DLD1 (cell line): Measurements from ENCODE around the gene PLAC1.

Source experiments
- in situ Hi-C: cut with HindIII; loops from 2 replicates; pipeline ENCODE4 v1.10.0; 2017; ENCODE audit warnings: low sequenced_read_pairs

PLAC1 gene

DNA sequence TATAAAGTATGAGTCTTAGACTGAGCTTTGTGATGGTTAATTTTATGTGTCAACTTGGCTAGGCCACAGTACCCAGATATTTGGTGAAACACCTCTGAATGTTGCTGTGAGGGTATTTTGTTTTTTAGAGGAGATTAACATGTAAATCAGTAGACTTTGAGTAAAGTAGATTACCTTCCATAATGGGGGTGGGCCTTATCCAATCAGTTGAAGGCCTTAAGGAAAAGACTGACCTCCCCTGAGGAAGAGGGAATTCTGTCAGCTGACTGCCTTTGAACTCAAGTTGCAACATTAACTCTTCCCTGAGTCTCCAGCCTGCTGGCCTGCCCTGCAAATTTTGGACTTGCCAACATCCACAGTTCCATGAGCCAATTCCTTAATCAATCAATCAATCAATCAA is 66.0 kb downstream of the PLAC1 start:
- in situ Hi-C loops: no loop called here

DNA sequence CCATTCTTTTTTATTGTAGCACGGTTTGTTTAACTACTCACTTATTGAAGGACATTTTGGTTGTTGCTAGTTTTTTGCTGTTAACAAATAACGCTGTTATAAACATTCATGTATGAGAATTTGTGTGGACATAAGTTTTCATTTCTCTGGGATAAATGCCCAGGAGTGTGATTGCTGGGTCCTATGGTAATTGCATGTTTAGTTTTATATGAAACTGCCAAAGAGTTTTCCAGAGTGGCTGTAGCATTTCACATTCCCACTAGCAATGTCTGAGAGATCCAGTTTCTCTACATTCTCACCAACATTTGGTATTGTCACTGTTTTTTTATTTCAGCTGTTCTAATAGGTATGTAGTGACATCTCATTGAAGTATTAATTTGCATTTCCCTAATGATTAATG is 66.8 kb downstream of the PLAC1 start:
- in situ Hi-C loops: no loop called here

DNA sequence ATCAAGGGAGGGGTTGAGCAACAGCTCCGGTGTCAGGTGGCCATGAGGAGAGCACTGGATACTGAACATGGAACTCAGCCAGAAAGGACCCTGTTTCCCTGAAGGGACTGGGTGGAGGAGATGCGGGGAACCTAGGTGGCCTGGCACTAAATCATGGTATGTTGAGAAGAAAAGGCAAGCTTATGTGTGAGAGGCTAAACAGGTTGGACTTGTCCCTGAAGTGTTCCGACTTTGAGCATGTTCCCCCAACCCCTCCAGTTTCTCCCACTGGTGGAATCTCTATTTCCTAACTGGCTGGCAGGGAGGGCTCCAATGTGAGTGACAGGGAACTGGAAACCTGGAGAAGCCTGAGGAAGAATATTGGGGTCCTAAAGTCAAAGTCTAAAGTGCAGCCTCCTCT is 69.5 kb downstream of the PLAC1 start:
- in situ Hi-C loops: no loop called here

DNA sequence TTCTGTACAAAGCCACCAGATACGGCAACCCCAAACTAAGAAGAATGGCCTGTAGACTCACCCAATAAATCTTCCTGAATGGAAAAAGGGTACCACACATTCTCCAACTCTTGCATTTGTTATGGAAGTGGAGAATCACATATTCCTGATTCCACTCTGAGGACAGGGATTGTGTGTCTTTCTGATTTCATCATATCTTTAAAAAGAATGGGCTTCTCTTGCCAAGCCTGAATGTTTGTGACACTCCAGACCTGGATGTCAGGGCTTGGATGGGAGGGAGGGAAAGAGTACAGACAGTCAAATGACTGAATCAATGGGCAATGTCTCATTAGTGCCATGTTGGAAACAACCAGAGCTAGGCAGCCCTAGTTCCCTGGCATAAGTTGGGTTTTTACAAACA is 77.4 kb downstream of the PLAC1 start:
- in situ Hi-C loops: no loop called here

DNA sequence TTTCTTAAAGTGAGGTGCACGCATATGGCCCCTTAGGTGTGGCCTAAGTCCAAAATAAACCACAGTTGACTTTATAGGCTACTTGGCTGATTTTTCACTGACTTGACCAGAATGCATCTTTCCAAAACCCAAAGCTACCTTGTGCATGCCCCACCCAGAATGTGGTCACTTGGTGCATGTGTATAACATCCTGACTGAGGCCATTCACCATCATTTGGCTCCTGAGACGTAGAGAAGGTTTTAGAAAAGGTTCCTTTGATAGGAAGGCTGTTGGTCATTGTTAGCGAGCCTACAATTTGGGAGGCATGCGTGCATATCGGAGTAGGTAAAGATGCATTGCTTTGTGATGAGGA is 84.6 kb downstream of the PLAC1 start:
- in situ Hi-C loops: no loop called here

DNA sequence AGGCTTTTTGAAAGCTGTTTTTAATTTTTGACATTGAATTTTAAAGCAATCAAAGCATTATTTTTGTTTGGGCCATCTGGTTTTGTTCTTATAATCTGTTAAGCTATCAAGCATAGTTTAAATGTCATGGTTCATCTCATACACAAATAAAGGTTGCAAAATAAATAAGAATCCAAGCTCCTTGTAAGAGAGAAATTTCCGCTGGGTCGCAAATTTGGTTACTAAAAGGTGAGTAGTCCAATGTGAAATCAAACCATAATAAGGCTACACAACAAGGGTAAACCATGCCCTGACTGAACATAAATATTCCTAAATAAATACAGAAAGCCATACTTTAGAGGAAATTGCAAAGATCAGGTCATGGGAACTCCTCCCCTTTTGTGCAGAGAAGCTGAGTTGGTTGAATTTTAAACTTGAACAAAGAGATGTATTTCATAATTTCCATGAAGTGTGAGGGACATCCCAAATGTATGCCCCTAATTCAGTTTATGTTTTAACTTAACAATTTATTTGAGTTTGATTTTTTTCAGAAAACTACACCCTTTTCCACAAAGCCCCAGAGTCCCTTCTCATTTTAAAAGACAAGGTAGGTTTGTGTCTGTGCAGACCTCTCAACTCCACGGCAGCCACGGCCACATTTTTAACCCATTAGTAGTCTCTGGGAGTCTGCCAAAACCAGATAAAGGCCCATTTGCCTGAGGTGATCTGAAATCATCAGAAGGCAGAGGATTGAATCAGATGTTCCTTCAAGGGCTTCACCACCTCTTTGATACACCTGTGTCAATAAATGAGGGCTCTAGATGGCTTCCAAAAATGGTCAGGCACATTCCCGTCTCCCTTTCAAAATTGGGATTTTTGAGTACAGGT is 85.2 kb downstream of the PLAC1 start:
- in situ Hi-C loops: no loop called here

DNA sequence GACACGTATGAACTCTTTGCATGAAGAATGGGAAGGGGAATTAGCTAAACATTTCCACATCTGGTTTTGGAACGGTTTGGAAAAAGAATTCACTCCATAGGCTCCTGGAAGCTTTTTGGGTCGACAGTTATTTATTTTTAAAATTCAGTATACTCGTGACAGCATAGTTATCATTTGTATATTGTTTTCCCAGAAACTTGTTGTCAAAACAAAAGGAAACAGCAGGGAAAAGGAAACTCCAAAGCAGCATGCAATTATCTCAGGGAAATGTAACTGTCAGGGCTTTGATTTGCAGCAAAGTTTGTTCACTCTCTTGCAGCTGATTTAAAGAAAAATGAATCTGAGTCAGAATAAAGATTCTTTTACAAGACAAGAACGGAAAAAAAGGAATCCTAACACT is 86.5 kb downstream of the PLAC1 start:
- in situ Hi-C loops: no loop called here

DNA sequence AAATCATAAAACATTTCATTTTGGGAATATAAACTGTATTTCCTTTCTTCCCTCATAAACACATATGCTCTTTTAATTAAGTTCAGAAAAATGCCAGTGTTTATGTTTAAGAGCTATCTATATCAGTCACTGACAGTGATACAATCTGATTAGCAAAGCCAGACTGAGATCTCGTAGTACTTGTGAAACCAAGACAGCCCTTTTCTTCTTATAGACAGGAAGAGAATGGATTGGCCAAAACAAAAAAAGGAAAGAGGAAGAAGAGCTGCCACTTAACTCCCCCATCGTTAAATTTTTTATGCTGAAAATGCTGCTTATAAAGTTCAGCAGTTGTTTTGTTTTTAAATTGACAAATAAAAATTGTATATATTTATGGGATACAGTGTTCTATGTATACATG is 87.4 kb downstream of the PLAC1 start:
- in situ Hi-C loops: no loop called here

DNA sequence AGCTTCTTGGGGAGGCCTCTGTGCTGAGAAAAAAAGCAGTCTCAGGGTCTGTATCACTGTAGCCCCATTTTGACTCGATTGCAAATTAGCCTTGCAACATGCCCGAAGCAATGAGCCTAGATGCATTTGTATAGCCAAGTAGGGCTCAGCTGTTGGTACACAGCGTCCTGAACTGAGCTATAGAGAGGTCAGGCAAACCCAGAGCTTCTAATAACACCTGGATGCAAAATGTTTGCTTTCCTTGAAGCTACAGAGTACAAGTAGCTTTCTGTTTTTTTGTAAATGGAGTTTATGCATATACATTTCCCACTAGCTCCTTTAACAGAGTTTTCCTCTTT is 87.8 kb downstream of the PLAC1 start:
- in situ Hi-C loops: no loop called here

DNA sequence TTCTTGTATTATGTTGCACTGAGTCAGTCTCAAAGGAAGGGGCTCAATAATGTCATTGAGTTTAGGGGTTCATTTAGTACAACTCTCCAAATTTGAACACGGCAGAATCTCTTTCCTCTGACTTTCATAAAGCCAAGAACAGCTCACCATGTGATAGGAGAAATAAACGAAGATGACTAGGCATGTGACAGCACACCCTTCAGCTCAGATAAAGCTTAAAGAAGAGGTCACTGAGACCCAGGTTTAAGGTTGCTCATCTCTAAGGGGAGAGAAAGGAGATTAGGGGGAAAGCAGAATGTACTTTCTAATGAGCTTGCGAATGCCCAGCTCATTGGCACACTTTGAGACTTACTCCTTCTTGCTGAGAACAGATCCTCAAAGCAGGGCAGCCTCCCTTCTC is 89.0 kb downstream of the PLAC1 start:
- in situ Hi-C loops: no loop called here

DNA sequence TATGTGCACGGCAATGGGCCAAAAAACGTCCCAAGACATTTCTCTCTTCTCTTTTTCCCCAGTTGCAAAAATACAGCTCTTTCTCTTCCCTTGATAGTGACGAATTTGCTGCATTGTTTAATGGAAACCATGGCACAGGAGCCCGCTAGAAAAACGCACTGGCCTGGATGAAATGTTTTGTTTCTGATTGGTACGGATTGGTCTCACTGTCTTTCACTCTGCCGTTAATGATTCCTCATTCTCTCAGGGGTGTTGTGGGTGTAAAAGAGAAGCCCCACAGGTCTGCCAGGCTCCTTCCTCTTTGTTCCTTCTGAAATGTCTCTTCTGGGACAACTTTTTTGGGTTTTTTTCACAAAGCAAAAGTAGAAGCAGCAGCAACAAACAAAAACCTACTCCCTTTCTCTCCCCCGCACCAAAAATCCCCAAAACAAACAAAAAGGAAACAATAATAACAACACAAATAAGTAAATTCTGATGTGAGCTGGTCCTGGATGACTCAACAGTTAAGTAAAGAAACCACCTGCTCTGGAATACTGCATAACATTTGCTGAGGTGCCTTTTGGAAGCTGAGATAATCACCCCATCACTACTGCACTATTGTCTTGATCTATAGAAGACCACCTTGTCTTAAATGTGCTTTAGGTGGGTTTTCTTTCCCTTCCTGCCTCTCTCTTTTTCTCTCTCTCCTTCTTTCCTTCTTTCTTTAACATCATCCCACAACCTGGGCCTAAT is 89.8 kb downstream of the PLAC1 start:
- in situ Hi-C loops: no loop called here

DNA sequence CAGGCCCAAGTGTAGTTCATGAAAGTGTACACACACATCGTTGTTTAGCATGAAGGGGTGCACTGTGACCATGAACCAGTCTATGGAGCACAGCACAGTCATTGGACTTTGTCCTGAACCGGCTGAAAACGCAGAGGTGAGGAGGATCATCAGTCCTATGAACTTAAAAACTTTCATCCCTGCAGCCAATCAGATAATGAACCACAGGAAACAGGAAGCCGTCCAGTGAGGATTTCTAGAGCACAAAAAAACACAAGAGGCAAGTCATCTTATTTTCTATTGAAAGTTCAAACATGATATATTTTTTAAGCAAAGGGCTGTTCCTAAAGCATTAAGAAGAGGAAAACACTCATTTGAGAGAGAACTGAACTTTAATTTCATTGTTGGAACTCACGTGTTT is 91.8 kb downstream of the PLAC1 start:
- in situ Hi-C loops: no loop called here

DNA sequence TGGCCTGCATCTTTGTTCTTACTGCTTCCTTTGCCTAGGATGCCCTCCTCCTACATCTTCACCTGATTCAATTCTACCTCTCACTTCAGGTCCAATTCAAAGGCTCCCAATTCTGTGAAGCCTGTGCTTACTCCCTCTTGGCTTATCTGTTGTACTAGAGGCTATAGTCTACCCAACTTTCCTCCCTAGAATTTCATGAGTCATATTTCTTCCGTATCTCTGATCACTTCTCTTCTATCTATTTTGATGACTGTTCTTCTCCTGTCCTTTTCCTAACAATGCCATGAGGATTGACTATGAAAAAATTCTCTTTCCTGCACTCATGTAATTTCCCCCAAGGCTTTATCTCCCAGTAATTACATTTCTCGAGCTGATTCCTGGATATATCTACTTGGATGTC is 96.3 kb downstream of the PLAC1 start:
- in situ Hi-C loops: no loop called here

DNA sequence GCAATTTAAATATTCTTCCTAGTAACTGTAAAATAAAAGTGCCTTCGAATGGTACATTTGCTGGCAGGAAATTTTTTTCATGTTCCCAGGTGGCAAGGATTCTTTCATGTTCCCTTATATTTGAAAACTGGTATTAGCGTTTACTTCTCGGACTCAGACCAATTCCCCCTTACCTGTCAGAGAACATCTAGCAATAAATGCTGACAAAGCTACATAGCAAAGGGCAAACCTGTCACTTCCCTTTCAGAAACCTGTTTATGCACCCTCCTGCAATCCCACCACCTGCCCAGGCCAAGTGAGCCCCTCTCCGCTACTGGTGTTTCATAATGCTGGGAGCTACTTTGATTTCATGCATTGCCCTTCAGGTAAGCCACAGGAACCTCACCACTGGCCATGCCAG is 100.1 kb downstream of the PLAC1 start:
- in situ Hi-C loops: no loop called here

DNA sequence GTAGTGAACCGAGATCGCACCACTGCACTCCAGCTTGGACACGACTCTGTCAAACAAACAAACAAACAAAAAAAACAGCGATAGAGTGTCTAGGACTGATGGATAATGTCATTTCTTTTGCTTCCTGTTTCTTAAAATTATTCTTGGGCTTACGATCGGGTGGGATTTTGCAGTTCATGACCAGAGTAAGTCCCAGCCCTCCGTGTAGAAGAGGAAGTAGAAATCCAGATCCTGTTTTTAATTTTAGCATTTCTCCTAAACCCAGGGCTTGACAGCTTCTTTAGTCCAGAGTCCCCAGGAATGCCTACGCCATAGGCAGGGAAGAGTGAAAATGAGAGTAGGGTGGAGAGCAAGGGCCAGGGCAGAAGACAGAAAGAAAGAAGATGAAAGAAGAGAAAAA is 104.0 kb downstream of the PLAC1 start:
- in situ Hi-C loops: no loop called here

DNA sequence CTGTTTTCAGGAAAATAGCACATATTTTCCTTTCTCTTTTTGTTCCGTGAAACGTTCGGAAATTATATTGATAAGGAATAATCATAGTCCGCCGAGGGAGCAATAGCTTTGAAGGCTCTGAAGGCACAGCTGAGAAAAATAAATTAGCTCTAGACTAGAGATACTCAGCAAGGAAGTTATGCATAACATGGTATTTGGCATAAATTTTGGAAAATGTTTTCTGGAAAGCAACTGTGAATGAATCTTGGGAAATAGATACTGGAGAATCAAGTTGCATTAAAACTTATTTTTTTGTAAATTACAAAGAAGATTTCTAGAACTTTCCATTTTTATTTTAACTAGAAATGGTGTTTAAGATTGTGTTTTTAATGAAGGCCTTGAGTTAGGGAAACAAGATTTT is 105.9 kb downstream of the PLAC1 start:
- in situ Hi-C loops: no loop called here

DNA sequence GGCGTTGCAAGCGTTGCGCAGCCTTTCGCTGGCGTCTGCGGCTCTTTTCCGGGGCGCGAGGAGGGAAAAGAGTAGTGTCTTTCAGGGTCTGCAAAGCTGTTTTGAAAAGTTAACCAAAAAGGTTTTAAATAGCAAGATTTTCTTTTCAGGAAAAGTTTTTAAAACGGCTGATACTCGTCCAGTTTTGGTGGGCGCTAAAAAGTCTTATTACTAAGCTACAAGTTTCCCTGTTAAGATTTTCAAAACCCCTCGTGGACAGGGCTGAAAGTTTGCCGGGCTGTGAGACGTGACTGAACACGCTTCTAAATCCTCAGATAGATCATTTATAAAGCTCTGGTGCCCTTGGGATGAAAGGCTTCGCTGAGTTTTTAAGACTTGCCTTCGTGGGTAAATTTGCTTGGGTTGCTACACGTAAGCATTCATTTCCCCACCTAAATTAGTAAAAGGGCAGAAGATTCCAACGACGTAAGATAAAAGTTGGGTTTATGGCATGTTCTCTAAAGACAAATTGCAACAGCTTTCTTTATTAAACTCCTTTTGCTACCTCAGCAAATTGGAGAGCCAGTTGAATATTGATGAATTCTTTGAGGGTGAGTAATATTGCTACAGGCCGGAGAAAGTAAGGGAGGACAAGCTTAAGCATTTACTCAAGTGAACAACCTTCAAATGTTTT is 106.8 kb downstream of the PLAC1 start:
- in situ Hi-C loops: no loop called here

DNA sequence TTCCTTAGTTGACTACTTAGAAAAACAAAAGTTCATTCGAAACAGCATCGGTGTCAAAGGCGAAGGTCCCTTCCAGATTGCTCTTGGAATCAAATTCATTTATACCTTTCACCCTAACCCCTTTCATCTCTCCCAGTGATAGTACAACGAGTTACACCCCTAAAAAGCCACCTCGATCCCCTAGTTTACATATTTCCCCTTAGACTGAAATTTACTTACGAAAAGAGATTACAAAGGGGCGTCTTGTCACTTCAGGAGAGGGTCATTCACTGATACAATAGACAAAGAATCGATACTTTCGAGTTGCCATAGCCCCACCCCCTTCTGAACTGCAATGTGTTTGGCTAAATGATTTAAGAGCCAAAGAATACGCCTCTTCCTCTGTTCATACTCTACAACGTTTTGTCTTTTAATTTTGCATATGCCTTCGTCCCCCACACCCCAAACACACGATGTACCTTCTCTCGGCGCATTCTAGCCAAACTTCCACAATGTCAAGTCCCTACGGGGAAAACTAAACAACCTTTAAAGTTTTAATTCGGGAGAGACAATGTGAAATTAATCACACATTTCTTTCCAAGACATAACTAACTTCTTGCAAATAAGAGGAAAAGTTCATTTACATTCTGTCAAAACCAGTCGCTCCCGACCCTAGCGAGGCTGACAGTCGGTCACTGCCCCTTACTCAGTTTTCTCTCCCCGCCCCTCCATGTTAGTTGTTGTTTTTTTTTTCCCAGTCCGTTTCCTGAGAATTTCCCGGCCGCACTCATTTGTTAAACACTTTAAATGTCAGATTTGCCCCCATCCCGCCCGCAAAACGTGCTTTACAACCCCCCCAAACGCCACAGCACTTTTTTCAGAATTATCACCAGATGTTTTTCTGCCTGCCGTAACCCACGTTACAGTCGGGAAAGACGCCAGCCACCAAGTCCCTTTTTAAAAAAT is 109.7 kb downstream of the PLAC1 start:
- in situ Hi-C loops: no loop called here

DNA sequence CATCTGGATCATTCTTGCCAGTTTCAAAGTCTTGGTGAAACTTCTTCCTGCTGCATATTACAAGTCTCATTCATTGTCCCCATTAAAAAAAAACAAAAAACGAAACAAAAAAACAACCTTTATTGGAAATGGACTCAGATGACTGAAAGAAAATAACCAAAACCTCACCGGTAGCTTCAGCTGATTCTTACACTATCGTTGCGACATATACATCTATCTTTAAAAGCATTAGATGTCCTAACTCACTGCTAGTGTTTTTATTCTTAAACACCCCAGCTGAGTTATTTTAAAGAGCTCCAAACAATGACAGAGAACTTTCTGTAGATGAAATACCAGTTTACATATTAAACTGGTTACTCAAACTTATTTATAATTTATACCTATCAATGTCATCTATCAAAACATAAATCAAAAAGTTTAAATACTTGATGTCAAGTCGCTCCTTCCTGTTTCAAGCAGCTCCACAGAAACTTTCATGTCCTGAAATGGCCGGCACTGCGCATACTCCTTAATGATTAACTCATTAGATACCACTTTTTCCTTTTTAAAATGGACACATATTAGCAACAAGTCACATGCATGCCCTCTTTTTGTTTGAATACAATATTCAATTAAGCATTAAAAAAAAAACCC is 111.1 kb downstream of the PLAC1 start:
- in situ Hi-C loops: no loop called here

DNA sequence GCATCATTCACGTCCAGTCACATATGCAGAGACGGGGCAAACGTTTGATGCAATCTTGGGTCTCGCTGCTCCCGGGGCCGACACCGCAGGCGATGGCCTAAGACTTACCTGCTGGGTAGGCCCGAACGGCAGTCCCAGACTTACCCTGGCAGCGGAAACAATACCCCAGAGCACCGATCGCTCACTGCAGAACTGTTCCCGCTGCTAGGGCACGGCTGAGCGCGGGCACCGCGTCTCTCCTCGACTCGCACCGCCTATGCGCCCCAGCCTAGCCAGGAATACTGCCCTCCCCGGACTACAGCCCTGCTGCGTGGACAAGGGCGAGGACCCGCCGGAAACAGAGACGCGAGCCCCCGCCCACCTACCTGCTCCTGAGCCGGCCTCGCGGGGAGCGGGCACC is 112.1 kb downstream of the PLAC1 start:
- in situ Hi-C loops: no loop called here

DNA sequence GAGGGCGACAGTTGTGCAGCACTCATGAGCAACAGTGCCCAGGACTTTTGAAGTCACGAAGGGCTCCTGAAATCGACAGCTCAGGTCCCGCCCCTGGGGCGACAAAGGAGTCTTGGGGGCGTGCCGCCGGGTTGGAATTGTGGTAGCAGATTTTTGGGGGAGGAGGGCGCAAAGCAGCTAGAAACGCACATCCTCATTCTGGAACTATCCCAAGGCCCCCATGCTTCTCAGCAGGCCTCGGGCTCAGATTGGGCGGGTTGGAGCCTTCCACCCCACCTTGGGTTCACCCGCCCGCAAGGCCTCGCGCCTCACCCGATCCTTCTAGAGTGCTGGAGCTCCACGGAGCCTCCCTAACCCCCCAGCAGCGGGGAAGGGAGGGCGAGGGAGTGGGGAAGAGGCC is 112.8 kb downstream of the PLAC1 start:
- in situ Hi-C loops: no loop called here
